B cell (primary cell): ENCODE results near the gene MFN2. TPM values are rescaled to one million over a fixed set of nuclear protein-coding genes. Genes with fewer than 3 reads are reported as not detected.

Experiments
- ATAC-seq: fragments of 200-7000 bp; cut with Tn5 transposase; one replicate; pipeline ENCODE4 v1.10.0; 2021; ENCODE audit warnings: low read depth, mild to moderate bottlenecking, moderate number of reproducible peaks, moderate library complexity
- CTCF ChIA-PET: fragments of 350-600 bp; sonication (Branson Sonifier 250); formaldehyde crosslinking; loops from one replicate; lab custom pipeline; 2021; ENCODE audit warnings: antibody characterized with exemption, inconsistent platforms; lab: Charles Lee
- POLR2A ChIA-PET: fragments of 350-600 bp; sonication (Branson Sonifier 250); formaldehyde crosslinking; loops from one replicate; lab custom pipeline; 2021; ENCODE audit warnings: antibody characterized with exemption; lab: Charles Lee
- DNase-seq: peaks from one replicate; pipeline ENCODE4 v3.0.0; 2013
- H2AFZ ChIP-seq: 2 replicates; pipeline ENCODE4 v1.6.1; 2012; ENCODE audit warnings: mild to moderate bottlenecking, low read depth, low read length; ENCODE audit not compliant: insufficient read depth, poor library complexity, severe bottlenecking
- H3K27ac ChIP-seq, 2 donors: 1 replicate in 1 of 2; 2 replicates in 1 of 2; pipeline ENCODE4 v1.5.1; 2012 to 2013; ENCODE audit warnings: low read length in 2 of 2, mild to moderate bottlenecking in 2 of 2, moderate library complexity in 1 of 2
- H3K27me3 ChIP-seq, 4 experiments: fragments of 200-600 bp in 1 of 4; sonication (generic) in 1 of 4; replicated peaks in 1 of 4; 1 replicate in 2 of 4; 2 replicates in 2 of 4; pipeline versions ENCODE4 v1.6.1 to v1.7.0; 2013 to 2016; ENCODE audit warnings: low read length in 3 of 4, mild to moderate bottlenecking in 2 of 4, mixed read lengths in 1 of 4, moderate library complexity in 1 of 4; ENCODE audit not compliant: insufficient read depth in 4 of 4, control insufficient read depth in 3 of 4; ENCODE audit errors: control extremely low read depth in 1 of 4
- H3K36me3 ChIP-seq, 2 experiments: replicated peaks in 1 of 2; 1 replicate in 1 of 2; 2 replicates in 1 of 2; pipeline versions ENCODE4 v1.6.1 to v1.7.1; 2013; ENCODE audit warnings: low read length in 1 of 2; ENCODE audit not compliant: insufficient read depth in 2 of 2, control insufficient read depth in 1 of 2; ENCODE audit errors: control extremely low read depth in 1 of 2, extremely low read depth in 1 of 2
- H3K4me1 ChIP-seq, 2 donors: fragments of 200-600 bp in 1 of 2; sonication (generic) in 1 of 2; 1 replicate in 1 of 2; 2 replicates in 1 of 2; pipeline versions ENCODE4 v1.5.1 to v1.6.1; 2013 to 2017; ENCODE audit warnings: low read length in 2 of 2; ENCODE audit not compliant: control insufficient read depth in 2 of 2, insufficient read depth in 2 of 2
- H3K4me2 ChIP-seq: replicated peaks from 2 replicates; pipeline ENCODE3; 2012; ENCODE audit warnings: mild to moderate bottlenecking, low read depth, low read length; ENCODE audit not compliant: poor library complexity, severe bottlenecking
- H3K4me3 ChIP-seq, 5 experiments: fragments of 200-600 bp in 1 of 5; sonication (generic) in 1 of 5; 1 replicate in 3 of 5; 2 replicates in 2 of 5; pipeline versions ENCODE4 v1.5.1 to v1.7.0; 2011 to 2016; ENCODE audit warnings: low read length in 4 of 5, mild to moderate bottlenecking in 4 of 5, low read depth in 2 of 5, control low read depth in 1 of 5, moderate library complexity in 1 of 5; ENCODE audit not compliant: insufficient read depth in 1 of 5; ENCODE audit errors: control extremely low read depth in 1 of 5, extremely low read depth in 1 of 5
- H3K79me2 ChIP-seq: fragments of 200-600 bp; sonication (generic); one replicate; pipeline ENCODE4 v1.6.0; 2016; ENCODE audit warnings: low read length; ENCODE audit not compliant: control insufficient read depth, insufficient read depth
- H3K9ac ChIP-seq: fragments of 200-600 bp; sonication (generic); 2 replicates; pipeline ENCODE4 v1.6.1; 2017; ENCODE audit warnings: mild to moderate bottlenecking, low read length, moderate library complexity
- H3K9me3 ChIP-seq, 3 donors: one replicate each; pipeline versions ENCODE4 v1.6.1 to v1.7.1; 2013; ENCODE audit warnings: low read length in 2 of 3; ENCODE audit not compliant: control insufficient read depth in 2 of 3, insufficient read depth in 1 of 3; ENCODE audit errors: control extremely low read depth in 1 of 3
- H4K20me1 ChIP-seq: 2 replicates; pipeline ENCODE4 v1.6.0; 2012; ENCODE audit warnings: mild to moderate bottlenecking, low read length; ENCODE audit not compliant: insufficient read depth, control insufficient read depth, poor library complexity, severe bottlenecking
- H3K27ac Mint-ChIP-seq: one replicate; pipeline ENCODE4 v1.8.0; 2021; ENCODE audit warnings: mixed read lengths
- H3K27me3 Mint-ChIP-seq: one replicate; pipeline ENCODE4 v1.8.0; 2021; ENCODE audit warnings: mixed read lengths
- H3K4me1 Mint-ChIP-seq: one replicate; pipeline ENCODE4 v1.8.0; 2021; ENCODE audit warnings: mixed read lengths
- H3K4me3 Mint-ChIP-seq: one replicate; pipeline ENCODE4 v1.8.0; 2021; ENCODE audit warnings: mixed read lengths
- H3K9me3 Mint-ChIP-seq: one replicate; pipeline ENCODE4 v1.8.0; 2022; ENCODE audit warnings: mixed read lengths; ENCODE audit not compliant: insufficient read depth
- EZH2 ChIP-seq: IDR thresholded peaks from 2 replicates; pipeline ENCODE4 v1.6.1; 2012; ENCODE audit warnings: borderline replicate concordance, low read depth, mild to moderate bottlenecking, moderate library complexity, low read length; ENCODE audit not compliant: insufficient read depth, poor library complexity, severe bottlenecking
- WGBS: methylation state at CpG from one replicate; pipeline ENCODE4 v1.1.5; 2013; ENCODE audit warnings: missing lambda C conversion rate; ENCODE audit not compliant: insufficient coverage; 5-methylcytosine and 5-hydroxymethylcytosine counted together
- intact Hi-C: fragments of 100-400 bp; cut with micrococcal nuclease; formaldehyde crosslinking; loops from one replicate; pipeline ENCODE4 v1.10.0; 2022
- polyA plus RNA-seq: library from polyadenylated mRNA; depleted of rRNA; stranded (reverse); fragments of >200 nt; gene quantifications from 2 replicates; pipeline ENCODE4 v1.2.3, GENCODE V29; 2012
- total RNA-seq, 2 donors: library from RNA; stranded (reverse); fragments of 120-200 nt in 1 of 2; gene quantifications; 1 replicate in 1 of 2; 2 replicates in 1 of 2; pipeline versions ENCODE4 v1.2.3 to v1.2.4, GENCODE V29; 2013 to 2022
- TF ChIP-seq, protein P1 (sequence below): fragments of 200-600 bp; IDR thresholded peaks from one replicate; pipeline ENCODE4 v1.8.0; 2022; ENCODE audit warnings: antibody characterized with exemption, mild to moderate bottlenecking

MFN2 gene
- total and polyA plus RNA-seq, 2 donors (not counting 1 experiment from before 2014, with no cell fraction given) = 24.0 to 50.0 TPM

- Histone ChIP-seq H3K79me2 (no peaks in the 10 kb centered on the region), H3K4me2 (no peak overlapping the region), H3K9ac (no peak overlapping the region), H3K4me1 (no peaks in the 10 kb centered on the region), H3K4me3 (no peak overlapping the region), H3K27me3 (no peaks in the 10 kb centered on the region), H3K9me3 (peaks cover 0 to 4% (median 0%) of the 10 kb centered on the region in 3 donors), H3K36me3 (no peaks in the 10 kb centered on the region), H4K20me1 (no peaks in the 10 kb centered on the region), H3K27ac (no peak overlapping the region), H2AFZ (no peak overlapping the region)
- POLR2A ChIA-PET = interaction anchor here (0.8 kb wide), 1 partner anchor 165 kb away, joined by 3 read pairs; no protein-coding TSS in a partner anchor
- Mint-ChIP-seq H3K9me3 (no peaks in the 10 kb centered on the region), H3K27me3 (no peaks in the 10 kb centered on the region), H3K4me1 (no peaks in the 10 kb centered on the region), H3K27ac (no peak overlapping the region), H3K4me3 (no peak overlapping the region)
- no CpG with 5 or more reads among the region's 2 CpGs for WGBS
- no peak for ATAC-seq
- CTCF ChIA-PET = no interaction called here
- no peak for DNase-seq
- no peak for TF ChIP-seq EZH2
- TF ChIP-seq, protein P1, sequence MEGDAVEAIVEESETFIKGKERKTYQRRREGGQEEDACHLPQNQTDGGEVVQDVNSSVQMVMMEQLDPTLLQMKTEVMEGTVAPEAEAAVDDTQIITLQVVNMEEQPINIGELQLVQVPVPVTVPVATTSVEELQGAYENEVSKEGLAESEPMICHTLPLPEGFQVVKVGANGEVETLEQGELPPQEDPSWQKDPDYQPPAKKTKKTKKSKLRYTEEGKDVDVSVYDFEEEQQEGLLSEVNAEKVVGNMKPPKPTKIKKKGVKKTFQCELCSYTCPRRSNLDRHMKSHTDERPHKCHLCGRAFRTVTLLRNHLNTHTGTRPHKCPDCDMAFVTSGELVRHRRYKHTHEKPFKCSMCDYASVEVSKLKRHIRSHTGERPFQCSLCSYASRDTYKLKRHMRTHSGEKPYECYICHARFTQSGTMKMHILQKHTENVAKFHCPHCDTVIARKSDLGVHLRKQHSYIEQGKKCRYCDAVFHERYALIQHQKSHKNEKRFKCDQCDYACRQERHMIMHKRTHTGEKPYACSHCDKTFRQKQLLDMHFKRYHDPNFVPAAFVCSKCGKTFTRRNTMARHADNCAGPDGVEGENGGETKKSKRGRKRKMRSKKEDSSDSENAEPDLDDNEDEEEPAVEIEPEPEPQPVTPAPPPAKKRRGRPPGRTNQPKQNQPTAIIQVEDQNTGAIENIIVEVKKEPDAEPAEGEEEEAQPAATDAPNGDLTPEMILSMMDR = no peak
- intact Hi-C loops = no loop called here
Observed at GRCh38 chr1:11951901-11952300, 28.3 kb upstream of the MFN2 start.

GRCh38 chr1:11952455-11953109 is 27.7 kb upstream of the MFN2 start:
- Histone ChIP-seq H3K79me2 (no peaks in the 10 kb centered on the region), H3K36me3 (no peaks in the 10 kb centered on the region), H3K27me3 (no peaks in the 10 kb centered on the region), H3K27ac (no peak overlapping the region), H3K4me3 (no peak overlapping the region), H3K9ac (no peak overlapping the region), H3K9me3 (peaks cover 0 to 4% (median 0%) of the 10 kb centered on the region in 3 donors), H3K4me1 (no peaks in the 10 kb centered on the region), H3K4me2 (no peak overlapping the region), H4K20me1 (no peaks in the 10 kb centered on the region), H2AFZ (no peak overlapping the region)
- intact Hi-C loops = no loop called here
- CTCF ChIA-PET = no interaction called here
- no peaks in the 10 kb centered on the region for H3K27me3 Mint-ChIP-seq
- no peak for DNase-seq
- no peak for ATAC-seq
- no peaks in the 10 kb centered on the region for H3K4me1 Mint-ChIP-seq
- WGBS = 98% methylated on average over 10 of the region's 11 CpGs
- no peak overlapping the region for H3K4me3 Mint-ChIP-seq
- no peak overlapping the region for H3K27ac Mint-ChIP-seq
- H3K9me3 Mint-ChIP-seq = no peaks in the 10 kb centered on the region
- TF ChIP-seq, protein P1 = no peak
- TF ChIP-seq EZH2 = no peak
- POLR2A ChIA-PET = interaction anchor here (0.5 to 0.6 kb wide), 2 partner anchors 72 to 98 kb away, joined by 6 to 7 read pairs; no protein-coding TSS in a partner anchor
